Measurements from ENCODE around the gene HCN3. TPM values are rescaled to one million over a fixed set of nuclear protein-coding genes. Genes with fewer than 3 reads are reported as not detected.

HCN3 gene
- total RNA-seq, 1 experiment from 2014 or later, result 11.3 TPM

DNA sequence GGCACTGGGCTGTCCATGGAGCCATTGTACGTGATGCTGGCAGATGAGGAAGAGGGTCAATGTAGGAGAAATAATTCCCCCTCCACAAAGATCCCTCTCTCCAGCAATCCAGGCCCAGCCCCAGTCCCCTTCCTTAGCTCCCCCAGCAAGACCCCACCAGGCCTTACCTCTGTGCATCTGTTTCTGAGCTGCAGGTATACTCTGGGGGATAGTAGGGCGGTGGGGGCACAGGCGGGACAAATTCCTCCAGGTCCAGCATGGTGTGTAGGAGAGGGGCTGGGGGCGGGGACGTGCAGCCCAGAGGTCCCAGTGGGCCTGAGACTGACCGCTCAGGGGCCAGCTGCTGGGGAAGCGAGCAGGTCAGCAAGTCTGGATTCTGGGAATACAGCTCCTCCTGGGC is 25.7 kb upstream of the HCN3 start:
- Histone ChIP-seq H3K9me3 (ENCODE audit: low read depth, low read length, poor library complexity, severe bottlenecking) (no peaks in the 10 kb centered on the region), H3K4me1 (ENCODE audit: insufficient read depth, low read length, poor library complexity, severe bottlenecking) (peaks cover 26% of the 10 kb centered on the region), H3K27ac (ENCODE audit: low read depth, low read length, poor library complexity, severe bottlenecking) (peak overlapping the region; percentile 57), H3K4me3 (ENCODE audit: low read depth, low read length, poor library complexity, severe bottlenecking) (no peak overlapping the region), H3K27me3 (replicated peaks; ENCODE audit: insufficient read depth, low read depth, low read length, poor library complexity) (no peaks in the 10 kb centered on the region), H3K36me3 (ENCODE audit: insufficient read depth, low read length, poor library complexity, severe bottlenecking) (peaks cover 21% of the 10 kb centered on the region)
- DNase-seq (ENCODE audit: low spot score), result no peak
- TF ChIP-seq, protein P1, sequence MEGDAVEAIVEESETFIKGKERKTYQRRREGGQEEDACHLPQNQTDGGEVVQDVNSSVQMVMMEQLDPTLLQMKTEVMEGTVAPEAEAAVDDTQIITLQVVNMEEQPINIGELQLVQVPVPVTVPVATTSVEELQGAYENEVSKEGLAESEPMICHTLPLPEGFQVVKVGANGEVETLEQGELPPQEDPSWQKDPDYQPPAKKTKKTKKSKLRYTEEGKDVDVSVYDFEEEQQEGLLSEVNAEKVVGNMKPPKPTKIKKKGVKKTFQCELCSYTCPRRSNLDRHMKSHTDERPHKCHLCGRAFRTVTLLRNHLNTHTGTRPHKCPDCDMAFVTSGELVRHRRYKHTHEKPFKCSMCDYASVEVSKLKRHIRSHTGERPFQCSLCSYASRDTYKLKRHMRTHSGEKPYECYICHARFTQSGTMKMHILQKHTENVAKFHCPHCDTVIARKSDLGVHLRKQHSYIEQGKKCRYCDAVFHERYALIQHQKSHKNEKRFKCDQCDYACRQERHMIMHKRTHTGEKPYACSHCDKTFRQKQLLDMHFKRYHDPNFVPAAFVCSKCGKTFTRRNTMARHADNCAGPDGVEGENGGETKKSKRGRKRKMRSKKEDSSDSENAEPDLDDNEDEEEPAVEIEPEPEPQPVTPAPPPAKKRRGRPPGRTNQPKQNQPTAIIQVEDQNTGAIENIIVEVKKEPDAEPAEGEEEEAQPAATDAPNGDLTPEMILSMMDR (conservative IDR thresholded peaks at IDR 0.05; ENCODE audit: low read depth, low read length), result no peak
- TF ChIP-seq EZH2 (IDR thresholded peaks at IDR 0.05; ENCODE audit: borderline replicate concordance, low read depth, low read length, poor library complexity, severe bottlenecking), result no peak
- CTCF ChIA-PET, result interaction anchor here (0.5 to 2.6 kb wide), 9 partner anchors 10 to 397 kb away, joined by 4 to 28 read pairs (median 7); partner anchors contain the start of genes CLK2, FDPS, PMVK and RUSC1
- no TSS peak for BruUV-seq (replicated peaks)
- intact Hi-C loops (cut with micrococcal nuclease; ENCODE audit: unreplicated experiment), result loop anchor here (2.0 to 10.0 kb wide), 2 partner anchors 253 to 341 kb away; no protein-coding TSS in a partner anchor
- POLR2A ChIA-PET (ENCODE audit: low non-redundant PET), result interaction anchor here (0.5 kb wide), 1 partner anchor 10 kb away, joined by 4 read pairs; a partner anchor contains a TSS

- intact Hi-C loops (cut with micrococcal nuclease; ENCODE audit: unreplicated experiment), result loop anchor here (10.0 kb wide), 1 partner anchor 252 kb away; no protein-coding TSS in a partner anchor
- no TSS peak for BruUV-seq (replicated peaks)
- peak; percentile 35 for DNase-seq (ENCODE audit: low spot score)
- ChIA-PET POLR2A (ENCODE audit: low non-redundant PET) (interaction anchor here (0.6 kb wide), 1 partner anchor 12 kb away, joined by 3 read pairs; a partner anchor contains a TSS), CTCF (no interaction called here)
- Histone ChIP-seq H3K27me3 (replicated peaks; ENCODE audit: insufficient read depth, low read depth, low read length, poor library complexity) (no peaks in the 10 kb centered on the region), H3K27ac (ENCODE audit: low read depth, low read length, poor library complexity, severe bottlenecking) (peak overlapping the region; percentile 82), H3K4me1 (ENCODE audit: insufficient read depth, low read length, poor library complexity, severe bottlenecking) (peaks cover 26% of the 10 kb centered on the region), H3K4me3 (ENCODE audit: low read depth, low read length, poor library complexity, severe bottlenecking) (peak overlapping the region; percentile 83), H3K36me3 (ENCODE audit: insufficient read depth, low read length, poor library complexity, severe bottlenecking) (peaks cover 10% of the 10 kb centered on the region), H3K9me3 (ENCODE audit: low read depth, low read length, poor library complexity, severe bottlenecking) (no peaks in the 10 kb centered on the region)
- no peak for TF ChIP-seq EZH2 (IDR thresholded peaks at IDR 0.05; ENCODE audit: borderline replicate concordance, low read depth, low read length, poor library complexity, severe bottlenecking)
- TF ChIP-seq, protein P1 (conservative IDR thresholded peaks at IDR 0.05; ENCODE audit: low read depth, low read length), result 0 out of 2 replicates have a peak, but pooled peaks have one; percentile 13
Observed at GRCh38 chr1:155253208-155253607, 24.1 kb upstream of the HCN3 start.

- Histone ChIP-seq H3K4me3 (ENCODE audit: low read depth, low read length, poor library complexity, severe bottlenecking) (peak overlapping the region; percentile 83), H3K27ac (ENCODE audit: low read depth, low read length, poor library complexity, severe bottlenecking) (peak overlapping the region; percentile 82), H3K36me3 (ENCODE audit: insufficient read depth, low read length, poor library complexity, severe bottlenecking) (peaks cover 11% of the 10 kb centered on the region), H3K27me3 (replicated peaks; ENCODE audit: insufficient read depth, low read depth, low read length, poor library complexity) (no peaks in the 10 kb centered on the region), H3K4me1 (ENCODE audit: insufficient read depth, low read length, poor library complexity, severe bottlenecking) (peaks cover 26% of the 10 kb centered on the region), H3K9me3 (ENCODE audit: low read depth, low read length, poor library complexity, severe bottlenecking) (no peaks in the 10 kb centered on the region)
- no TSS peak for BruUV-seq (replicated peaks)
- no peak for DNase-seq (ENCODE audit: low spot score)
- CTCF ChIA-PET, result no interaction called here
- POLR2A ChIA-PET (ENCODE audit: low non-redundant PET), result interaction anchor here (0.6 kb wide), 1 partner anchor 13 kb away, joined by 3 read pairs; a partner anchor contains a TSS
- intact Hi-C loops (cut with micrococcal nuclease; ENCODE audit: unreplicated experiment), result loop anchor here (10.0 kb wide), 1 partner anchor 251 kb away; no protein-coding TSS in a partner anchor
- no peak for TF ChIP-seq EZH2 (IDR thresholded peaks at IDR 0.05; ENCODE audit: borderline replicate concordance, low read depth, low read length, poor library complexity, severe bottlenecking)
- TF ChIP-seq, protein P1 (conservative IDR thresholded peaks at IDR 0.05; ENCODE audit: low read depth, low read length), result no peak
Observed at GRCh38 chr1:155253797-155254196, 23.5 kb upstream of the HCN3 start.
